Left lobe of liver (tissue), 2 donors: ENCODE measurements around the gene GFM1. TPM values are rescaled to one million over a fixed set of nuclear protein-coding genes. Genes with fewer than 3 reads are reported as not detected.
A peak's percentile ranks its signal among the peaks of the same experiment; 100 is the strongest.
"Not testable (repeated sequence)": the region's sequence is repeated elsewhere in the genome, so short reads cannot be mapped to it uniquely, and the experiment has no call there.

Experiments
- ATAC-seq: fragments of 200-7000 bp; cut with Tn5 transposase; one replicate; pipeline ENCODE4 v1.9.1; 2020; ENCODE audit warnings: mild to moderate bottlenecking, moderate library complexity
- DNase-seq: peaks from one replicate; pipeline ENCODE4 v3.0.0-alpha.2; 2020; ENCODE audit warnings: low spot score
- total RNA-seq: library from RNA; stranded (reverse); gene quantifications from one replicate; pipeline ENCODE4 v1.2.1, GENCODE V29; 2021
- donor health status: DM: no; HTN: no; CAD: no; lungs with moderate emphysema.
- donor health status: DM: no; HTN: yes; CAD: no.

The GFM1 gene
- total RNA-seq, 1 donor from 2014 or later, result 42.9 TPM

- DNase-seq (peak; percentile 68), ATAC-seq (peak; percentile 95)
Observed at GRCh38 chr3:158672215-158673176, 28.2 kb downstream of the GFM1 start, which contains the start of gene LXN. TSS of gene LXN (minus strand) at chr3:158672648. CDS start at chr3:158672478, 170 bp downstream.

- no peak for DNase-seq
- ATAC-seq, result no peak
Observed at GRCh38 chr3:158678687-158679086, 34.4 kb downstream of the GFM1 start.

GRCh38 chr3:158679547-158680000, 35.2 kb downstream of the GFM1 start:
- ATAC-seq (no peak), DNase-seq (no peak)

GRCh38 chr3:158680861-158681260, 36.5 kb downstream of the GFM1 start:
- DNase-seq (no peak), ATAC-seq (no peak)

- no peak for DNase-seq
Observed at GRCh38 chr3:158683230-158683962, 39.1 kb downstream of the GFM1 start.

GRCh38 chr3:158685159-158685558, 40.8 kb downstream of the GFM1 start:
- DNase-seq, result no peak
- no peak for ATAC-seq

More at GRCh38 chr3:158683230-158683962, 39.1 kb downstream of the GFM1 start:
- no peak for ATAC-seq

GRCh38 chr3:158693866-158694456, 49.6 kb downstream of the GFM1 start:
- DNase-seq, ATAC-seq: not testable (repeated sequence)

- DNase-seq, result no peak
- ATAC-seq, result no peak
Observed at GRCh38 chr3:158696618-158697017, 52.3 kb downstream of the GFM1 start.

- ATAC-seq (peak; percentile 16), DNase-seq (no peak)
Observed at GRCh38 chr3:158700559-158700958, 56.2 kb downstream of the GFM1 start.

- ATAC-seq, result no peak
- DNase-seq, result no peak
Observed at GRCh38 chr3:158701420-158702065, 57.2 kb downstream of the GFM1 start.

- DNase-seq (no peak), ATAC-seq (no peak)
Observed at GRCh38 chr3:158702815-158703481, 58.6 kb downstream of the GFM1 start.

GRCh38 chr3:158703566-158703965, 59.2 kb downstream of the GFM1 start:
- DNase-seq (no peak), ATAC-seq (no peak)

- no peak for ATAC-seq
- no peak for DNase-seq
Observed at GRCh38 chr3:158709666-158710083, 65.3 kb downstream of the GFM1 start.

GRCh38 chr3:158710601-158711000, 66.3 kb downstream of the GFM1 start:
- no peak for DNase-seq
- no peak for ATAC-seq

GRCh38 chr3:158711886-158712285, 67.6 kb downstream of the GFM1 start:
- DNase-seq (no peak), ATAC-seq (no peak)

- DNase-seq, result no peak
- no peak for ATAC-seq
Observed at GRCh38 chr3:158712443-158712842, 68.1 kb downstream of the GFM1 start.

GRCh38 chr3:158713094-158713499, 68.8 kb downstream of the GFM1 start:
- DNase-seq (no peak), ATAC-seq (peak; percentile 65)

GRCh38 chr3:158717576-158717975, 73.2 kb downstream of the GFM1 start:
- no peak for DNase-seq
- no peak for ATAC-seq

- no peak for DNase-seq
- ATAC-seq, result no peak
Observed at GRCh38 chr3:158718490-158719170, 74.3 kb downstream of the GFM1 start.

- no peak for DNase-seq
- no peak for ATAC-seq
Observed at GRCh38 chr3:158722108-158722507, 77.8 kb downstream of the GFM1 start.
